ENCODE measurements around the gene CDK5RAP2.

GRCh38 chr9:120389867-120390266 is 190.1 kb downstream of the CDK5RAP2 start:
- TF ChIP-seq TFE3 (CRISPR knock-in tag; IDR thresholded peaks at IDR 0.05), result no peak
- no peak for TF ChIP-seq BDP1 (IDR thresholded peaks at IDR 0.05; ENCODE audit: insufficient read depth, insufficient read length)
- TF ChIP-seq KLF10 (CRISPR knock-in tag; IDR thresholded peaks at IDR 0.05), result no peak
- no peak for TF ChIP-seq NFYB (IDR thresholded peaks at IDR 0.05; ENCODE audit: extremely low read depth, insufficient read length)
- no peak for TF ChIP-seq CTCF (IDR thresholded peaks at IDR 0.05 in 2 of 3, conservative IDR thresholded peaks at IDR 0.05 in 1 of 3; ENCODE audit: insufficient read depth in 2 of 3, low read depth in 1 of 3, low read length in 3 of 3)
- TF ChIP-seq SP1 (CRISPR knock-in tag; IDR thresholded peaks at IDR 0.05), result no peak
- no peak for TF ChIP-seq SIN3A (IDR thresholded peaks at IDR 0.05; ENCODE audit: borderline replicate concordance in 2 of 2, control insufficient read depth in 1 of 2, low read depth in 2 of 2, low read length in 2 of 2)
- TF ChIP-seq ZNF263 (CRISPR knock-in tag; IDR thresholded peaks at IDR 0.05; ENCODE audit: borderline replicate concordance), result no peak
- TF ChIP-seq ZNF75A (CRISPR knock-in tag; IDR thresholded peaks at IDR 0.05), result no peak
- TF ChIP-seq RFX5 (IDR thresholded peaks at IDR 0.05; ENCODE audit: low read depth, low read length), result no peak
- no peak for TF ChIP-seq RAD21 (CRISPR knock-in tag; conservative IDR thresholded peaks at IDR 0.05 in 1 of 2, IDR thresholded peaks at IDR 0.05 in 1 of 2)
- TF ChIP-seq ZNF318 (IDR thresholded peaks at IDR 0.05; ENCODE audit: borderline replicate concordance in 1 of 2, low read depth in 1 of 2), result no peak

Data from K562 (cell line).